Measurements from ENCODE around the gene GNAZ. TPM values are rescaled to one million over a fixed set of nuclear protein-coding genes. Genes with fewer than 3 reads are reported as not detected.

Gene GNAZ
- total and polyA plus RNA-seq, 2 of the 8 experiments (the other 6 are each of a cell fraction or from before 2014, with no cell fraction given): 6.6 to 9.6 TPM

- TF ChIP-seq CHD7 (IDR thresholded peaks at IDR 0.05; ENCODE audit: insufficient replicate concordance, low read length): no peak
- TF ChIP-seq KDM5A (IDR thresholded peaks at IDR 0.05; ENCODE audit: low read length): no peak
- TF ChIP-seq SIN3A (conservative IDR thresholded peaks at IDR 0.05 in 1 of 2, IDR thresholded peaks at IDR 0.05 in 1 of 2; ENCODE audit: low read depth in 1 of 2, low read length in 2 of 2): no peak
- no peak for TF ChIP-seq TEAD4 (IDR thresholded peaks at IDR 0.05; ENCODE audit: low read depth, low read length)
- TF ChIP-seq RAD21 (IDR thresholded peaks at IDR 0.05 in 1 of 2, conservative IDR thresholded peaks at IDR 0.05 in 1 of 2; ENCODE audit: low read depth in 2 of 2, low read length in 2 of 2): no peak
- no peak for TF ChIP-seq FOSL1 (IDR thresholded peaks at IDR 0.05; ENCODE audit: insufficient read depth, low read depth, low read length)
- no peak for TF ChIP-seq EP300 (IDR thresholded peaks at IDR 0.05; ENCODE audit: borderline replicate concordance in 1 of 2, low read depth in 2 of 2, low read length in 2 of 2)
- no peak for TF ChIP-seq SAP30 (IDR thresholded peaks at IDR 0.05; ENCODE audit: insufficient read depth, insufficient replicate concordance, low read length)
- no peak for TF ChIP-seq TAF7 (optimal IDR thresholded peaks at IDR 0.05; ENCODE audit: borderline replicate concordance, low read depth, low read length)
Observed at GRCh38 chr22:23166841-23167616, 96.7 kb downstream of the GNAZ start (continued).
